GM12865 (cell line): ENCODE data around the gene SAE1.

Source experiments
- DNase-seq: peaks from one replicate; pipeline ENCODE4 v3.0.0; 2010; ENCODE audit warnings: low read depth
- H3K4me3 ChIP-seq: 2 replicates; pipeline ENCODE4 v1.5.1; 2011; ENCODE audit warnings: mild to moderate bottlenecking, low read depth, low read length, control low read depth
- TF ChIP-seq, protein P1 (sequence below): IDR thresholded peaks from 2 replicates; pipeline ENCODE4 v1.5.1; 2011; ENCODE audit warnings: low read length, control low read depth, low read depth, inconsistent platforms; ENCODE audit not compliant: insufficient read depth; ENCODE audit errors: missing control alignments

SAE1 gene

DNA sequence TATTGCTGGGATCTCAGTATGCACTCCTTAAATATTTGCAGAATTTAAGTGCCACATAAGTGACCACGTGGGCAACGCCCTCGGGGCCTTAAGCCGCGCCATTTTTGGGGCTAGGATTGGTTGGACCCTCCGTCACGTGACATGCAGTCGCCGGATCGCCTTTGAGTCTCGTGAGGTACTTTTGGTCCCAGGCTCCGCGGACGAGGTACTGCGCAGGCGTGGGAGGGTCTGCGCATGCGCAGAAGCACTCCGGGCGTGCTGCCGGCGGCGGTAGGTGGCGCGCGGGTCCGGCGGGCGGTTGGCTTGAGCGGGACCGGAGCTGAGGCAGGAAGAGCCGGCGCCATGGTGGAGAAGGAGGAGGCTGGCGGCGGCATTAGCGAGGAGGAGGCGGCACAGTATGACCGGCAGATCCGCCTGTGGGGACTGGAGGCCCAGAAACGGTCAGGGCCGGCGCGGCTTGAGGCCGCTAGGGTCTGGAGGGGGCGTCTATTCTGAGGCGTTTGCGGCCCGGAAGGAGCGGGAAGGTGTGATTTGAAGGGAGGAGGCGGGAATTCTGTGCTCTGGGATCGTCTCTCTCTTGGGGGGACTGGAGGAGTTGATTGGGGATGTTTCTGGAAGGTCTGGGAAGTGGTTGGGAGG is at the start of gene SAE1:
TSS of gene SAE1 (plus strand) at position 247 of the 639 bp plus-strand sequence. CDS start at position 343, 96 bp downstream.
- H3K4me3 ChIP-seq: peak within 1 kb of the TSS; percentile 94
- TF ChIP-seq, protein P1, sequence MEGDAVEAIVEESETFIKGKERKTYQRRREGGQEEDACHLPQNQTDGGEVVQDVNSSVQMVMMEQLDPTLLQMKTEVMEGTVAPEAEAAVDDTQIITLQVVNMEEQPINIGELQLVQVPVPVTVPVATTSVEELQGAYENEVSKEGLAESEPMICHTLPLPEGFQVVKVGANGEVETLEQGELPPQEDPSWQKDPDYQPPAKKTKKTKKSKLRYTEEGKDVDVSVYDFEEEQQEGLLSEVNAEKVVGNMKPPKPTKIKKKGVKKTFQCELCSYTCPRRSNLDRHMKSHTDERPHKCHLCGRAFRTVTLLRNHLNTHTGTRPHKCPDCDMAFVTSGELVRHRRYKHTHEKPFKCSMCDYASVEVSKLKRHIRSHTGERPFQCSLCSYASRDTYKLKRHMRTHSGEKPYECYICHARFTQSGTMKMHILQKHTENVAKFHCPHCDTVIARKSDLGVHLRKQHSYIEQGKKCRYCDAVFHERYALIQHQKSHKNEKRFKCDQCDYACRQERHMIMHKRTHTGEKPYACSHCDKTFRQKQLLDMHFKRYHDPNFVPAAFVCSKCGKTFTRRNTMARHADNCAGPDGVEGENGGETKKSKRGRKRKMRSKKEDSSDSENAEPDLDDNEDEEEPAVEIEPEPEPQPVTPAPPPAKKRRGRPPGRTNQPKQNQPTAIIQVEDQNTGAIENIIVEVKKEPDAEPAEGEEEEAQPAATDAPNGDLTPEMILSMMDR: peak; percentile 59
- DNase-seq: peak; percentile 100

DNA sequence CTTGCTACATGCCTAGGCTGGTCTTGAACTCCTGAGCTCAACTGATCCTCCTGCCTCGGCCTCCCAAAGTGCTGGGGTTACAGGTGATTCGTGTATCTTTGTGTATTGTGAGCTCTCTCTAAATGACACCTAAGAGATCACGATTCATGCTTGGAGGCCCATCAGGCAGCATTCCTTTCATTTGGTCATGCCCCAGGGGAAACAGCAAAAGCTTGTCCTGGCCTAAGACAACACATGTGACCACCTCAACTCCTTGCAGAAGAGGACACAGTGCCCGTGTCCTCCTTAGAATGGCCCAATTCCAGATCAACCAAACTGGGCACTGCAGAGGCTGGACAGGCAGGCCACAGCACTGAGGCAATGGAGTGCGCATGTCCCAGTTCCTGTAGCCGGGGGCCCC is 49.5 kb upstream of the SAE1 start:
- TF ChIP-seq, protein P1: no peak
- no peak for DNase-seq
- H3K4me3 ChIP-seq: no peak overlapping the region

DNA sequence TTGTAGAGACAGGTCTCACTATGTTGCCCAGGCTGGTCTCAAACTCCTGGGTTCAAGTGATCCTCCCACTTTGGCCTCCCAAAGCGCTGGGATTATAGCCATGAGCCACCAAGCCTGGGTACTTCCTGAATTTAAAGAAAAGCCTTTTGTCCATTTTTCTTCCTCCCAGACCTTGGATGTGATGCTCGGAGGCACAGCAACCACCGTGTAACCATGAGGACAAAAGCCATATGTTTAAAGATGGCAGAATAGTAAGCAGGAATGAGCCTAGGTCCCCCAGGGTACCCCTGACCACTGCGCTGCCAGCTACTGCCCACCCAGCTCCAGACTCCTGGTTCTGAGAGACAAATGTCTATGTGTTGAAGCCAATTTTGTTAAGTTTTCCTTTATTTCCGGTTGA is 48.1 kb upstream of the SAE1 start:
- no peak for DNase-seq
- no peak overlapping the region for H3K4me3 ChIP-seq
- TF ChIP-seq, protein P1: no peak

DNA sequence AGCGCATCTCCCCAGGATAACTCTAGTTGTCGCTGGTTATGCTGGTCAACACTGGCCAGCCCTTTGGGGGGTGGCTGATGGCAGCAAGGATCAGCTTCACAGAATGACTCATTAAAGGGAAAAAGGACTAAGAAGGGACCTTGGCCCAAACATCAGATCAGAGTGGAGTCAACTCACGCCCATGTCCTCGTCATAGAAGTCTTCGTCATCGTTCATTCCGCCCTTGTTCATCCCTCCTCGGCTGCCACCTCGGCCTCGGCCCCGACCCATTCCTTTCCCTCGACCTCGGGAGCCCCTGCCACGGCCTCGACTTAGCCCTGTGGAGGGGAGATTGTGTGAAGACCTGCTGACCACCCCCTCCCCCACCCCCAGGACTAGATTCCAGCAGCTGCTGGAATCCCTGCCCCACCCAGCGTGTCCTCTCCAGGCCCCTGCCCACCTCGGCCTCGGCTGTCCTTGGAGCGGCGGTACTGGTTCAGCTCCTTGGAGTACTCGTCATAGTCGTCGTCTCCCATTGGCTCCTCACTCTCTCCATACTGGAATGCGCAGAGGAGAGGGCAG is 45.7 kb upstream of the SAE1 start:
- TF ChIP-seq, protein P1: no peak

DNA sequence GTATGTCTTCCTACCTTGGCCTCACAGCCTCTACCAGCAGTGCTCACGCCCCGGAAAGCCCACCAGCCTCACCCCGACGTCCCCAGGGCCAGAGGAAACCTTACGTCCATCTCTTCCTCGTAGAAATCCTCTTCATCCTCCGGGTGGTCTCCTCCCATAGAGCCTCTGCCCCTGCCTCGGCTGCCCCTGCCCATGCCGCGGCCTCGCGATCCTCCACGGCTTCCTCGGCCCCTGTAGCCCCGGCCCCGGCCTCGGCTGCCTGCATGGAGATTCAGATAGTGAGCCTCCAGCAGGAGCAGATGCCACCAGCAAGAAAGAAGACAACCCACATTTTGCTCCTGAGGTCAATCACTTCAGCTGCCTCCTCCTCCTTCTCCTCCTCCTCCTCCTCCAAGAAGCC is 44.4 kb upstream of the SAE1 start:
- H3K4me3 ChIP-seq: no peak overlapping the region
- TF ChIP-seq, protein P1: no peak

More for the DNA sequence above, 45.7 kb upstream of the SAE1 start:
- DNase-seq: no peak
- no peak overlapping the region for H3K4me3 ChIP-seq

DNA sequence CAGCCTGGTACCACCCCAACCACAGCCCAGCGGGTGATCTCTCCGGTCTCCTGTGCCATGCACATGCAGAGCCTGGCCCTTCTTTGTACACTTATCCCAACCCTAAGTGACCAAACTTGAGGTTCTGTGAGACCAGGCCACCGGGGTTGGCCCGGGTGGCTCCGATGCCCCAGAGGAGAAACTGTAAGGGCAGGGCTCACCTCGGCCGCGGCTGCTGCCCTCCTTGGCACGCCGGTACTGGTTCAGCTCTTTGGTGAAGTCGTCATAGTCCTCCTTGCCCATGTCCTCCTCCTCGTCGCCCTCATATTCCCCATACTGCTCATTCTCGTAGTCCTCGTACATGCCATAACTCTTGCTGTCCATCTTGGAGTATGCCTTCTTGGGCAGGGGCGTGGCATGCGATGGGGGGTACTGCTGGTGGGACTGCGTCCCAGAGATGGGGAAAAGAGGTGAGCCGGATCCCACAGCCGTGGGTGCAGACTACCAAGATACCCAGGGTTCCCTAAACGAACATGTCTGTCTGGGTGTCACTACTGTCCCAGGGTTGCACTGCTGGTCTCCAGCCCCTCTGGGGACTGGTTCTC is 40.8 kb upstream of the SAE1 start:
- H3K4me3 ChIP-seq: no peak overlapping the region
- TF ChIP-seq, protein P1: no peak
- DNase-seq: no peak

More for the DNA sequence above, 44.4 kb upstream of the SAE1 start:
- no peak for DNase-seq
